Esophagus squamous epithelium (tissue), 5 donors: Measurements from ENCODE around the gene GALNT11. TPM values are rescaled to one million over a fixed set of nuclear protein-coding genes. Genes with fewer than 3 reads are reported as not detected.
"Not testable (repeated sequence)": the region's sequence is repeated elsewhere in the genome, so short reads cannot be mapped to it uniquely, and the experiment has no call there.

ENCODE experiments used
- DNase-seq: peaks from one replicate; lab custom pipeline; 2025; lab: John Stamatoyannopoulos, UW
- H3K27ac ChIP-seq, 4 donors: fragments of 200-600 bp; sonication (generic); one replicate each; pipeline ENCODE4 v1.5.1; 2016 to 2019; ENCODE audit warnings: mild to moderate bottlenecking in 1 of 4
- H3K27me3 ChIP-seq, 4 donors: fragments of 200-600 bp; sonication (generic); 1 replicate in 3 of 4; 2 replicates in 1 of 4; pipeline versions ENCODE4 v1.5.1 to v1.6.0; 2017 to 2021; ENCODE audit warnings: antibody characterized with exemption in 1 of 4
- H3K36me3 ChIP-seq, 3 donors: fragments of 200-600 bp; sonication (generic); one replicate each; pipeline ENCODE4 v1.5.1; 2016 to 2019
- H3K4me1 ChIP-seq, 3 donors: fragments of 200-600 bp; sonication (generic); one replicate each; pipeline ENCODE4 v1.5.1; 2017 to 2019
- H3K4me3 ChIP-seq, 4 donors: fragments of 200-600 bp; sonication (generic); 1 replicate in 3 of 4; 2 replicates in 1 of 4; pipeline ENCODE4 v1.5.1; 2016 to 2019; ENCODE audit warnings: mild to moderate bottlenecking in 2 of 4, moderate library complexity in 1 of 4
- H3K9me3 ChIP-seq, 3 donors: fragments of 200-600 bp; sonication (generic); one replicate each; pipeline ENCODE4 v1.5.1; 2016 to 2019
- POLR2A ChIP-seq, 4 donors: fragments of 450-650 bp; IDR thresholded peaks; one replicate each; pipeline ENCODE4 v1.6.1; 2017; ENCODE audit warnings: antibody characterized with exemption in 4 of 4, mild to moderate bottlenecking in 4 of 4, moderate library complexity in 3 of 4
- WGBS, 2 donors: methylation state at CpG; one replicate each; pipeline ENCODE4 v1.1.5; 2018; 5-methylcytosine and 5-hydroxymethylcytosine counted together
- intact Hi-C: fragments of 100-400 bp; cut with DNase I; formaldehyde crosslinking; loops from one replicate; pipeline ENCODE4 v1.15.0; 2022
- total RNA-seq, 4 donors: library from RNA; depleted of rRNA; stranded (reverse); fragments of >200 nt; gene quantifications; one replicate each; pipeline ENCODE4 v1.1.0, GENCODE V29; 2016
- TF ChIP-seq, protein P1 (sequence below), 6 experiments: fragments of 450-650 bp in 4 of 6; fragments of 200-600 bp in 2 of 6; sonication (generic) in 2 of 6; IDR thresholded peaks; one replicate each; pipeline ENCODE4 v1.5.1; 2016 to 2019; ENCODE audit warnings: antibody characterized with exemption in 6 of 6, mild to moderate bottlenecking in 4 of 6, moderate library complexity in 4 of 6
- donor health status: DM: yes; HTN: yes; CAD: no.

GALNT11 gene
- total RNA-seq, 4 donors from 2014 or later, result 26.9 to 53.3 (median 33.6) TPM

DNA sequence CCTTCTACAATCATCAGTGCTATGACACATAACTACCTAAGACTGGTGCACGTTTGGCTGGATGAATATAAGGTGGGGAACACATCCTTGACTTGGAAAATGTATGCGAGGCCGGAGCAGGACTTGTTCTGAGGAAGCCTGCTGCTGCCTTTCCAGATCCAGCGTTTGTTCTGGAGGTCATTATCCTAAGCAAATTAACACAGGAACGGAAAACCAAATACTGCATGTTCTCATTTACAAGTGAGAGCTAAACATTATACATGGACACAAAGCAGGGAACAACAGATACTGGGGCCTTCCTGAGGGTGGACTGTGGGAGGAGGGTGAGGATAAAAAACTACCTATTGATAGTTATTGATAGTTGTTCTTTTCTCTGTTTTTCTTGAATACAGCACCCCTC is 10.8 kb upstream of the GALNT11 start:
- no peak overlapping the region for H3K27ac ChIP-seq
- H3K27me3 ChIP-seq, result peaks cover 0 to 5% (median 0%) of the 10 kb centered on the region in 4 donors
- no peak overlapping the region for H3K4me3 ChIP-seq
- WGBS, 2 donors, result 72 to 75% methylated on average over 5 of the region's 5 CpGs
- intact Hi-C loops, result no loop called here
- no peaks in the 10 kb centered on the region for H3K4me1 ChIP-seq
- TF ChIP-seq POLR2A (IDR thresholded peaks at IDR 0.05), result no peak
- TF ChIP-seq, protein P1, sequence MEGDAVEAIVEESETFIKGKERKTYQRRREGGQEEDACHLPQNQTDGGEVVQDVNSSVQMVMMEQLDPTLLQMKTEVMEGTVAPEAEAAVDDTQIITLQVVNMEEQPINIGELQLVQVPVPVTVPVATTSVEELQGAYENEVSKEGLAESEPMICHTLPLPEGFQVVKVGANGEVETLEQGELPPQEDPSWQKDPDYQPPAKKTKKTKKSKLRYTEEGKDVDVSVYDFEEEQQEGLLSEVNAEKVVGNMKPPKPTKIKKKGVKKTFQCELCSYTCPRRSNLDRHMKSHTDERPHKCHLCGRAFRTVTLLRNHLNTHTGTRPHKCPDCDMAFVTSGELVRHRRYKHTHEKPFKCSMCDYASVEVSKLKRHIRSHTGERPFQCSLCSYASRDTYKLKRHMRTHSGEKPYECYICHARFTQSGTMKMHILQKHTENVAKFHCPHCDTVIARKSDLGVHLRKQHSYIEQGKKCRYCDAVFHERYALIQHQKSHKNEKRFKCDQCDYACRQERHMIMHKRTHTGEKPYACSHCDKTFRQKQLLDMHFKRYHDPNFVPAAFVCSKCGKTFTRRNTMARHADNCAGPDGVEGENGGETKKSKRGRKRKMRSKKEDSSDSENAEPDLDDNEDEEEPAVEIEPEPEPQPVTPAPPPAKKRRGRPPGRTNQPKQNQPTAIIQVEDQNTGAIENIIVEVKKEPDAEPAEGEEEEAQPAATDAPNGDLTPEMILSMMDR (IDR thresholded peaks at IDR 0.05), result no peak
- H3K36me3 ChIP-seq, result no peaks in the 10 kb centered on the region
- DNase-seq, result no peak
- no peaks in the 10 kb centered on the region for H3K9me3 ChIP-seq

DNA sequence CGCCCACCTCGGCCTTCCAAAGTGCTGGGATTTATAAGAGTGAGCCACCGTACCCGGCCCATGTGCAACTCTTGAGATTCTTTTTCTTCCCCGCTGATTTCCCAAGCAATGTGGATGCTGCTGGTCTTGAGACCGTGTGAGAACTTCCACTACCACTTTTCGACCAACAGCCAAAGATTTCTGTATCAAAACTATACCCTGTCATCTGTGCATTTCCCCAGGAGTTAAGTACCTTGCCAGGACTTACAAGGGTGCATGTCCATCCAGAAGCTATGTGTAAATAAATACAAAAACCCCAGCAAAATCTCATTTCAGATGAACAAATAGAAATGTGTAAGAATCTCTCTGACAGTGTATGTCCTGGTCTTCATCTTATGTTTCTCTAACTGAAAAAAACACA is 9.9 kb upstream of the GALNT11 start:
- H3K27ac ChIP-seq, result no peak overlapping the region
- no peaks in the 10 kb centered on the region for H3K9me3 ChIP-seq
- H3K4me3 ChIP-seq, result no peak overlapping the region
- no peaks in the 10 kb centered on the region for H3K36me3 ChIP-seq
- intact Hi-C loops, result no loop called here
- DNase-seq, result no peak
- WGBS, 2 donors, result 80 to 92% methylated on average over 7 of the region's 7 CpGs
- H3K4me1 ChIP-seq, result no peaks in the 10 kb centered on the region
- peaks cover 0 to 5% (median 0%) of the 10 kb centered on the region in 4 donors for H3K27me3 ChIP-seq
- TF ChIP-seq, protein P1 (IDR thresholded peaks at IDR 0.05), result no peak
- TF ChIP-seq POLR2A (IDR thresholded peaks at IDR 0.05), result no peak

DNA sequence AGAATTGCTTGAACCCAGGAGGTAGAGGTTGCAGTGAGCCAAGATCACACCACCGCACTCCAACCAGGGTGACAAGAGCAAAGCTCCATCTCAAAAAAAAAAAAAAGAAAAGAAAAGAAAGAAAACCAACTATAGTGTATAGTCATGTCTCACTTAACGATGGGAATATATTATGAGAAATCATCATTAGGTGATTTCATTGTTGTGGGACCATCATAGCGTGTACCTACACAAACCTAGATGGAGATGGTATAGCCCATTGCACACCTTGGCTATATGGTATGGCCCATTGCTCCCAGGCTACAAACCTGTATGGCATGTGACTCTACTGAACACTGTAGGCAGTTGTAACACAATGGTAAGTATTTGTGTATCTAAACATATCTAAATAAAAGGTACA is 8.5 kb upstream of the GALNT11 start:
- H3K4me3 ChIP-seq, result no peak overlapping the region
- 96 to 97% methylated on average over 3 of the region's 3 CpGs for WGBS, 2 donors
- H3K36me3 ChIP-seq, result no peaks in the 10 kb centered on the region
- TF ChIP-seq, protein P1 (IDR thresholded peaks at IDR 0.05), result no peak
- no peak for TF ChIP-seq POLR2A (IDR thresholded peaks at IDR 0.05)
- no peak overlapping the region for H3K27ac ChIP-seq
- no peaks in the 10 kb centered on the region for H3K9me3 ChIP-seq
- H3K4me1 ChIP-seq, result no peaks in the 10 kb centered on the region
- no peaks in the 10 kb centered on the region for H3K27me3 ChIP-seq
- intact Hi-C loops, result no loop called here
- no peak for DNase-seq

DNA sequence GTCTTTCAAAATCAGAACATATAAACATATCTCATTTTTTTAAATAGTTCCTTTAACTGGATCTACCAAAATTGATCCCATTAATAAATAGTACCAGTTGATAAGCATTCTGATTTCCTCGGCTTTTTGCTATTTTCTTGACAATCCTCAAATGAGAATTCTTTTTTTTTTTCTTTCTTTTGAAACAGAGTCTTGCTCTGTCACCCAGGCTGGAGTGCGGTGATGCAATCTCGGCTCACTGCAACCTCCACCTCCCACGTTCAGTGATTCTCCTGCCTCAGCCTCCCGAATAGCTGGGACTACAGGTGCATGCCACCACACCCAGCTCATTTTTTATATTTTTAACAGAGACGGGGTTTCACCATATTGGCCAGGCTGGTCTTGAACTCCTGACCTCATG is 7.8 kb upstream of the GALNT11 start:
- intact Hi-C loops, result not testable (repeated sequence)
- WGBS, 2 donors, result 71 to 84% methylated on average over 6 of the region's 6 CpGs

DNA sequence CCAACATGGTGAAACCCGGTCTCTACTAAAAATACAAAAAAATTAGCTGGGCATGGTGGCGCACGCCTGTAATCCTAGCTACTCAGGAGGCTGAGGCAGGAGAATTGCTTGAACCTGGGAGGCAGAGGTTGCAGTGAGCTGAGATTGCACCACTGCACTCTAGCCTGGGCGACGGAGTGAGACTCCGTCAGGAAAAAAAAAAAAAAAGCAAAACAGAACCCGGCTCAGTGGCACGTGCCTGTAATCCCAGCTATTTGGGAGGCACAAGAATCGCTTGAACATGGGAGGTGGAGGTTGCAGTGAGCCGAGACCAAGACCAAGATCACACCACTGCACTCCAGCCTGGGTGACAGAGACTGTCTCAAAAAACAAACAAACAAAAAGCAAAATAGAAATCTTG is 3.7 kb upstream of the GALNT11 start:
- intact Hi-C loops, H3K4me3 ChIP-seq, DNase-seq, H3K27ac ChIP-seq, H3K36me3 ChIP-seq, H3K27me3 ChIP-seq, H3K9me3 ChIP-seq: not testable (repeated sequence)
- 77 to 84% methylated on average over 8 to 10 of the region's 10 CpGs for WGBS, 2 donors
- H3K4me1 ChIP-seq, result peaks cover 5 to 13% (median 8%) of the 10 kb centered on the region in 3 donors

More for the DNA sequence above, 7.8 kb upstream of the GALNT11 start:
- not testable (repeated sequence) for H3K27ac ChIP-seq, H3K9me3 ChIP-seq, H3K4me3 ChIP-seq, H3K4me1 ChIP-seq, DNase-seq, H3K27me3 ChIP-seq, H3K36me3 ChIP-seq

DNA sequence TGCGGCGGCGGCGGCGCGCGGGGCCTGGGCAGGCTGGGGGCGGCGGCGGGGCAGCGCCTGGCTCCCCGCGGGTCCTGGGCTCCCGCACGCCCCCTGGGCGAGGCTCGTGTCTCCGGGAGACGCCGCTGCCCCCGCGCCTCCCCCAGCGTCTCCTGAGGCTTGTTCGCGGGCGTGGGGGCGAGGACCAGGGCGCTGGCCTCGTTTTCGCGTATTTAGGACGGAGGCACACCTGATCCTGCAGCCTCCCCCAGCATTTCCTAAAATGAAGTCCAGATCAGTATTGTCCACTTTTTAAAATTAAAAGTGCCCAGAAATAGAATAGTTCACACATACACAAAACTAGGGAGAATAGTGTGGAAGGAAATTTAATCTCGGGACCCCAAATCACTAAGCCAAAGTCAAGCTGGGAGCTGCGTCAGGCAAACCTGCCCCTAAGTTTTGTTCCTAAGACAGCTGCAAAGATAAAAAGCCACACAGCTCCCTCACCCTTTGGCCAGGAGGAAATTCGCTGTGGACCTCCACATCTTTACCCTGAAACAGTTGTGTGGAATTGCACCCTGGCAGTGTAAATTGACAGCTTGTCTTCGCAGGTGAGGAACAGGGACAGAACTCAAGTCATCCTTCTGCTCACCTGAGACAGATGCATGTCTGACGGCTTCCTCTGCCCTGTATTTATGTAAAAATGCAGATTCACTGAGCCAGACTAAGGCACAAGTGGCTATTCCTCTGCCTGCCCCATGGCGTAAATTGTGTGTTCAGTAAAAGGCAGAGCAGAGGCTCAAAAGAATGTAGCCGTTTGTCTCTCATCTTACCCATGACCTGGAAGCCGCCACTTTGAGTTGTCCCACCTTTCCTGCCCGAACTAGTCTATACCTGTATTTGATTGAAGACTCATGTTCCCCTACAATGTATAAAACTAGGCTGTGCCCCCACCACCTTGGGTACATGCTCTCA is 740 bp downstream of the GALNT11 start:
- peaks cover 0 to 5% (median 0%) of the 10 kb centered on the region in 3 donors for H3K9me3 ChIP-seq
- intact Hi-C loops, result no loop called here
- 31 to 49% methylated on average over 9 of the region's 41 CpGs for WGBS, 2 donors
- peaks cover 8 to 46% (median 17%) of the 10 kb centered on the region in 3 donors for H3K4me1 ChIP-seq
- peaks cover 0 to 16% (median 0%) of the 10 kb centered on the region in 3 donors for H3K36me3 ChIP-seq
- H3K27me3 ChIP-seq, result no peaks in the 10 kb centered on the region
- no peak for TF ChIP-seq POLR2A (IDR thresholded peaks at IDR 0.05)
- TF ChIP-seq, protein P1 (IDR thresholded peaks at IDR 0.05), result no peak
- peak overlapping the region; percentile 87 to 94 (median 91) for H3K27ac ChIP-seq
- no peak for DNase-seq
- peak overlapping the region; percentile 70 to 85 (median 80) for H3K4me3 ChIP-seq

DNA sequence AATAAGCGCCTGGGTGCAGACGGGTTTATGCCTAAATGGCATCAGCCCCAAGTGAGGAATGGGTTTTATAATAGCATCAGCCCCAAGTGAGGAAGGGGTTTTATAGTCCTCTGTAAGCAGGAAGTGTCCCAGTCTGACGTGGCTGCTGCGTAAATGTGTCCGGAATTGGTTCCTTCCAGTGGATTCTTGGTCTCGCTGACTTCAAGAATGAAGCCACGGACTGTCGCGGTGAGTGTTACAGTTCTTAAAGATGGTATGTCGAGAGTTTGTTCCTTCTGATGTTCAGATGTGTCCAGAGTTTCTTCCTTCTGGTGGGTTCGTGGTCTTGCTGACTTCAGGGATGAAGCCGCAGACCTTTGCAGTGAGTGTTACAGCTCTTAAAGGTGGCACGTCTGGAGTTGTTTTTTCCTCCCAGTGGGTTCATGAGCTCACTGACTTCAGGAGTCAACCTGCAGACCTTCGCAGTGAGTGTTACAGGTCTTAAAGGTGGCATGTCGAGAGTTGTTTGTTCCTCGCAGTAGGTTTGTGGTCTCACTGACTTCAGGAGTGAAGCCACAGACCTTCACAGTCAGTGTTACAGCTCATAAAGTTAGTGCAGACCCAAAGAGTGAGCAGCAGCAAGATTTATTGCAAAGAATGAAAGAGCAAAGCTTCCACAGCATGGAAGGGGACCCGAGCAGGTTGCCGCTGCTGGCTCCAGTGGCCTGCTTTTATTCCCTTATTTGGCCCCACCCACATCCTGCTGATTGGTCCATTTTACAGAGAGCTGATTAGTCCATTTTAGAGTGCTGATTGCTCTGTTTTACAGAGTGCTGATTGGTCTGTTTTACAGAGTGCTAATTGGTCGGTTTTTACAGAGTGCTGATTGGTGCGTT is 2.3 kb downstream of the GALNT11 start:
- intact Hi-C loops, DNase-seq: not testable (repeated sequence)
- WGBS, 2 donors, result 95 to 98% methylated on average over 19 to 20 of the region's 20 CpGs

More for the DNA sequence above, 2.3 kb downstream of the GALNT11 start:
- not testable (repeated sequence) for H3K9me3 ChIP-seq, H3K27me3 ChIP-seq, H3K4me3 ChIP-seq, H3K27ac ChIP-seq
- Histone ChIP-seq H3K36me3 (peaks cover 0 to 16% (median 0%) of the 10 kb centered on the region in 3 donors), H3K4me1 (peaks cover 8 to 46% (median 17%) of the 10 kb centered on the region in 3 donors)
